ENCODE data around the gene MESP1. TPM values are rescaled to one million over a fixed set of nuclear protein-coding genes. Genes with fewer than 3 reads are reported as not detected.
"Not testable (repeated sequence)": the region's sequence is repeated elsewhere in the genome, so short reads cannot be mapped to it uniquely, and the experiment has no call there.

MESP1 gene
- total RNA-seq, 1 donor from 2014 or later, result 2.6 TPM

GRCh38 chr15:89794627-89795241 lies 43.7 kb upstream of the MESP1 start:
- DNase-seq (ENCODE audit: low read depth), result no peak
- H3K36me3 ChIP-seq (ENCODE audit: control insufficient read depth, insufficient read depth, low read length), result peaks cover 1% of the 10 kb centered on the region
- H3K27me3 ChIP-seq (ENCODE audit: control insufficient read depth, insufficient read depth, low read length), result no peaks in the 10 kb centered on the region
- H3K4me3 ChIP-seq (ENCODE audit: low read depth, low read length), result no peak overlapping the region
- no peak for TF ChIP-seq CTCF (IDR thresholded peaks at IDR 0.05; ENCODE audit: insufficient read depth, low read length, poor library complexity, severe bottlenecking)

- Histone ChIP-seq H3K4me3 (ENCODE audit: low read depth, low read length) (no peak overlapping the region), H3K27me3 (ENCODE audit: control insufficient read depth, insufficient read depth, low read length) (no peaks in the 10 kb centered on the region), H3K36me3 (ENCODE audit: control insufficient read depth, insufficient read depth, low read length) (no peaks in the 10 kb centered on the region)
- no peak for DNase-seq (ENCODE audit: low read depth)
- no peak for TF ChIP-seq CTCF (IDR thresholded peaks at IDR 0.05; ENCODE audit: insufficient read depth, low read length, poor library complexity, severe bottlenecking)
Measured at GRCh38 chr15:89792106-89792805, 41.2 kb upstream of the MESP1 start.

GRCh38 chr15:89790661-89791060 lies 39.6 kb upstream of the MESP1 start:
- DNase-seq (ENCODE audit: low read depth), result no peak
- Histone ChIP-seq H3K4me3 (ENCODE audit: low read depth, low read length) (no peak overlapping the region), H3K27me3 (ENCODE audit: control insufficient read depth, insufficient read depth, low read length) (no peaks in the 10 kb centered on the region), H3K36me3 (ENCODE audit: control insufficient read depth, insufficient read depth, low read length) (no peaks in the 10 kb centered on the region)
- no peak for TF ChIP-seq CTCF (IDR thresholded peaks at IDR 0.05; ENCODE audit: insufficient read depth, low read length, poor library complexity, severe bottlenecking)

- no peak for DNase-seq (ENCODE audit: low read depth)
- Histone ChIP-seq H3K4me3 (ENCODE audit: low read depth, low read length) (no peak overlapping the region), H3K27me3 (ENCODE audit: control insufficient read depth, insufficient read depth, low read length) (no peaks in the 10 kb centered on the region), H3K36me3 (ENCODE audit: control insufficient read depth, insufficient read depth, low read length) (no peaks in the 10 kb centered on the region)
- TF ChIP-seq CTCF (IDR thresholded peaks at IDR 0.05; ENCODE audit: insufficient read depth, low read length, poor library complexity, severe bottlenecking), result no peak
Measured at GRCh38 chr15:89790206-89790605, 39.2 kb upstream of the MESP1 start.

- H3K4me3 ChIP-seq (ENCODE audit: low read depth, low read length); H3K36me3 ChIP-seq (ENCODE audit: control insufficient read depth, insufficient read depth, low read length); H3K27me3 ChIP-seq (ENCODE audit: control insufficient read depth, insufficient read depth, low read length); DNase-seq (ENCODE audit: low read depth): not testable (repeated sequence)
Measured at GRCh38 chr15:89788585-89788984, 37.5 kb upstream of the MESP1 start.

- TF ChIP-seq CTCF (IDR thresholded peaks at IDR 0.05; ENCODE audit: insufficient read depth, low read length, poor library complexity, severe bottlenecking), result no peak
- DNase-seq (ENCODE audit: low read depth), result no peak
- Histone ChIP-seq H3K27me3 (ENCODE audit: control insufficient read depth, insufficient read depth, low read length) (no peaks in the 10 kb centered on the region), H3K36me3 (ENCODE audit: control insufficient read depth, insufficient read depth, low read length) (no peaks in the 10 kb centered on the region), H3K4me3 (ENCODE audit: low read depth, low read length) (no peak overlapping the region)
Measured at GRCh38 chr15:89787944-89788343, 36.9 kb upstream of the MESP1 start.
